Coronary artery (tissue), 2 donors: ENCODE measurements around the gene TTC34.

Experiments used
- DNase-seq: peaks from one replicate; pipeline ENCODE4 v3.0.0-alpha.2; 2017; ENCODE audit warnings: low spot score
- H3K27ac ChIP-seq, 2 donors: fragments of 200-600 bp; sonication (generic); one replicate each; pipeline ENCODE4 v1.5.1; 2016 to 2019
- H3K4me3 ChIP-seq: fragments of 200-600 bp; sonication (generic); 2 replicates; pipeline ENCODE4 v1.5.1; 2016; ENCODE audit warnings: mild to moderate bottlenecking, moderate library complexity
- CTCF ChIP-seq: fragments of 200-600 bp; sonication (generic); IDR thresholded peaks from one replicate; pipeline ENCODE4 v1.5.1; 2019; ENCODE audit warnings: antibody characterized with exemption

The TTC34 gene

GRCh38 chr1:2789986-2790581 is 11.4 kb downstream of the TTC34 start:
- no peak for DNase-seq
- TF ChIP-seq CTCF = no peak
- Histone ChIP-seq H3K4me3 (no peak overlapping the region), H3K27ac (no peak overlapping the region)

GRCh38 chr1:2789164-2789985 is 12.1 kb downstream of the TTC34 start:
- no peak for TF ChIP-seq CTCF
- DNase-seq = no peak
- H3K4me3 ChIP-seq = no peak overlapping the region

GRCh38 chr1:2788506-2789163 is 12.9 kb downstream of the TTC34 start:
- Histone ChIP-seq H3K4me3 (no peak overlapping the region), H3K27ac (no peak overlapping the region)
- no peak for DNase-seq
- no peak for TF ChIP-seq CTCF

More at GRCh38 chr1:2789164-2789985, 12.1 kb downstream of the TTC34 start:
- H3K27ac ChIP-seq = no peak overlapping the region

GRCh38 chr1:2787163-2787911 is 14.2 kb downstream of the TTC34 start:
- no peak for TF ChIP-seq CTCF
- Histone ChIP-seq H3K27ac (no peak overlapping the region), H3K4me3 (no peak overlapping the region)
- DNase-seq = no peak

- no peak overlapping the region for H3K27ac ChIP-seq
- DNase-seq = no peak
- peak; percentile 51 for TF ChIP-seq CTCF
- no peak overlapping the region for H3K4me3 ChIP-seq
Measured at GRCh38 chr1:2786329-2787162, 14.9 kb downstream of the TTC34 start.

- H3K27ac ChIP-seq = no peak overlapping the region
- peak; percentile 63 for DNase-seq
- no peak for TF ChIP-seq CTCF
- no peak overlapping the region for H3K4me3 ChIP-seq
Measured at GRCh38 chr1:2785631-2786328, 15.7 kb downstream of the TTC34 start.
